CD14-positive monocyte (primary cell): ENCODE results near the gene TBC1D28. TPM values are rescaled to one million over a fixed set of nuclear protein-coding genes. Genes with fewer than 3 reads are reported as not detected.
"Not testable (repeated sequence)": the region's sequence is repeated elsewhere in the genome, so short reads cannot be mapped to it uniquely, and the experiment has no call there.

Experiments
- DNase-seq, 3 donors: peaks; one replicate each; pipeline ENCODE4 v3.0.0-alpha.2; 2011 to 2022
- H2AFZ ChIP-seq: 2 replicates; pipeline ENCODE4 v1.6.0; 2012; ENCODE audit warnings: mild to moderate bottlenecking, low read depth, low read length, inconsistent platforms; ENCODE audit not compliant: insufficient read depth, poor library complexity, severe bottlenecking
- H3K27ac ChIP-seq, 2 donors: 1 replicate in 1 of 2; 2 replicates in 1 of 2; pipeline ENCODE4 v1.5.1; 2012 to 2013; ENCODE audit warnings: low read length in 2 of 2, control low read depth in 1 of 2, inconsistent platforms in 1 of 2, low read depth in 1 of 2, mild to moderate bottlenecking in 1 of 2
- H3K27me3 ChIP-seq, 2 donors: one replicate each; pipeline versions ENCODE4 v1.6.0 to v1.6.1; 2011 to 2013; ENCODE audit warnings: low read length in 2 of 2; ENCODE audit not compliant: control insufficient read depth in 2 of 2, insufficient read depth in 2 of 2
- H3K36me3 ChIP-seq, 2 donors: replicated peaks in 1 of 2; 1 replicate in 1 of 2; 2 replicates in 1 of 2; pipeline versions ENCODE4 v1.5.1 to v1.6.1; 2012 to 2013; ENCODE audit warnings: low read length in 2 of 2, control low read depth in 1 of 2, inconsistent platforms in 1 of 2, mild to moderate bottlenecking in 1 of 2; ENCODE audit not compliant: insufficient read depth in 2 of 2, control insufficient read depth in 1 of 2
- H3K4me1 ChIP-seq, 2 donors: 1 replicate in 1 of 2; 2 replicates in 1 of 2; pipeline versions ENCODE4 v1.5.1 to v1.6.1; 2012 to 2013; ENCODE audit warnings: low read length in 2 of 2, control low read depth in 1 of 2, inconsistent platforms in 1 of 2, mild to moderate bottlenecking in 1 of 2, moderate library complexity in 1 of 2; ENCODE audit not compliant: insufficient read depth in 2 of 2, control insufficient read depth in 1 of 2
- H3K4me2 ChIP-seq: replicated peaks from 2 replicates; pipeline ENCODE3; 2012; ENCODE audit warnings: low read length, moderate library complexity, mild to moderate bottlenecking; ENCODE audit not compliant: poor library complexity, severe bottlenecking; ENCODE audit errors: extremely low read depth
- H3K4me3 ChIP-seq, 3 experiments: fragments of 200-600 bp in 1 of 3; sonication (generic) in 1 of 3; replicated peaks in 1 of 3; 1 replicate in 2 of 3; 2 replicates in 1 of 3; pipeline ENCODE4 v1.5.1; 2011 to 2013; ENCODE audit warnings: low read length in 3 of 3, mild to moderate bottlenecking in 3 of 3, control low read depth in 2 of 3, low read depth in 2 of 3, inconsistent platforms in 1 of 3, moderate library complexity in 1 of 3
- H3K79me2 ChIP-seq: 2 replicates; pipeline ENCODE4 v1.6.0; 2012; ENCODE audit warnings: mild to moderate bottlenecking, control low read depth, inconsistent platforms, low read length, moderate library complexity; ENCODE audit not compliant: insufficient read depth
- H3K9ac ChIP-seq: 2 replicates; pipeline ENCODE4 v1.6.0; 2017; ENCODE audit warnings: low read length, mild to moderate bottlenecking; ENCODE audit not compliant: insufficient read depth, poor library complexity, severe bottlenecking
- H3K9me3 ChIP-seq, 2 donors: replicated peaks in 1 of 2; 1 replicate in 1 of 2; 2 replicates in 1 of 2; pipeline versions ENCODE4 v1.5.1 to v1.6.1; 2012 to 2013; ENCODE audit warnings: low read length in 2 of 2, control low read depth in 1 of 2; ENCODE audit not compliant: control insufficient read depth in 1 of 2, insufficient read depth in 1 of 2
- H4K20me1 ChIP-seq: 2 replicates; pipeline ENCODE4 v1.6.0; 2012; ENCODE audit warnings: mild to moderate bottlenecking, low read length, control low read depth, moderate library complexity; ENCODE audit not compliant: insufficient read depth
- H3K27ac Mint-ChIP-seq, 7 donors: one replicate each; pipeline ENCODE4 v1.8.0; 2020; ENCODE audit warnings: mild to moderate bottlenecking in 7 of 7, mixed read lengths in 7 of 7, moderate library complexity in 6 of 7, inconsistent platforms in 2 of 7
- H3K27me3 Mint-ChIP-seq, 3 donors: one replicate each; pipeline ENCODE4 v1.8.0; 2021 to 2022; ENCODE audit warnings: low read depth in 3 of 3, mild to moderate bottlenecking in 3 of 3, mixed read lengths in 3 of 3, moderate library complexity in 3 of 3, inconsistent platforms in 1 of 3
- H3K36me3 Mint-ChIP-seq, 2 donors: one replicate each; pipeline ENCODE4 v1.8.0; 2020; ENCODE audit warnings: mixed read lengths in 2 of 2, inconsistent platforms in 1 of 2, mild to moderate bottlenecking in 1 of 2
- H3K4me1 Mint-ChIP-seq: one replicate; pipeline ENCODE4 v1.8.0; 2020; ENCODE audit warnings: mild to moderate bottlenecking, mixed read lengths
- H3K4me3 Mint-ChIP-seq, 2 donors: one replicate each; pipeline ENCODE4 v1.8.0; 2020; ENCODE audit warnings: mild to moderate bottlenecking in 2 of 2, mixed read lengths in 2 of 2, moderate library complexity in 1 of 2
- H3K9me3 Mint-ChIP-seq, 7 donors: one replicate each; pipeline ENCODE4 v1.8.0; 2020 to 2022; ENCODE audit warnings: mixed read lengths in 7 of 7, mild to moderate bottlenecking in 6 of 7, moderate library complexity in 6 of 7, inconsistent platforms in 2 of 7
- WGBS: methylation state at CpG from one replicate; pipeline ENCODE4 v1.1.5; 2013; ENCODE audit warnings: missing lambda C conversion rate; ENCODE audit not compliant: insufficient coverage; 5-methylcytosine and 5-hydroxymethylcytosine counted together
- intact Hi-C, 2 donors: fragments of 100-400 bp; cut with micrococcal nuclease; formaldehyde crosslinking; loops; one replicate each; pipeline versions ENCODE4 v1.15.0 to v1.15.1; 2023
- polyA plus RNA-seq, 3 donors: library from polyadenylated mRNA; depleted of rRNA in 1 of 3; unstranded in 2 of 3; stranded (reverse) in 1 of 3; fragments of 300-500 nt in 2 of 3; fragments of >200 nt in 1 of 3; fragmentation: Illumina TruSeq in 2 of 3; gene quantifications; 1 replicate in 2 of 3; 2 replicates in 1 of 3; pipeline ENCODE4 v1.2.3, GENCODE V29; 2012 to 2021
- small RNA-seq: library from RNA; depleted of rRNA; stranded (forward); fragments of <200 nt; gene quantifications from one replicate; pipeline ENCODE3, GENCODE V24; 2012; ENCODE audit warnings: low read depth; ENCODE audit not compliant: insufficient read length

Gene TBC1D28
- polyA plus RNA-seq, 3 donors: not detected

DNA sequence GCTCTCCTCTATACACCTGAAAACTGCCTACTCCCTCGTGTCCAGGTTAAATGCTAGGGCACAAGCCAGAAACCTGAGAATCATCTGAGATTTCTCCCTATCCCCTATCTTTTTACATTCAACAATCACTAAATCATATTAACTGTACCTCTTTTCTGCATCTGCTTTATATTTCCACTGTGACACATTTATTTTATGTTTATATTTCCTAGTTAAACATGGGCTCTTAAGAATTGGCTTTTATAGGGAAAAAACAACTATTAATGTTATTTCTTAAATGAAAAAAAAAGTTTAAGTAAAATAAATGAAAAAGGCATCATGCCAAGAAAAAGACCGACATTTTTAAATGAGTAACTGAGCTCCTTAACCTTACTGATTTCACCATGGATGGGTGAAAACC lies 26.6 kb downstream of the TBC1D28 start:
- H3K79me2 ChIP-seq, H3K36me3 Mint-ChIP-seq, intact Hi-C loops, H3K27ac ChIP-seq, H2AFZ ChIP-seq, H3K27ac Mint-ChIP-seq, H3K4me3 ChIP-seq, H3K9ac ChIP-seq, DNase-seq, H3K9me3 ChIP-seq, H3K9me3 Mint-ChIP-seq, H4K20me1 ChIP-seq, H3K4me1 Mint-ChIP-seq, H3K27me3 Mint-ChIP-seq, H3K27me3 ChIP-seq, H3K4me3 Mint-ChIP-seq, H3K36me3 ChIP-seq, H3K4me2 ChIP-seq, H3K4me1 ChIP-seq: not testable (repeated sequence)
- WGBS: no CpG with 5 or more reads among the region's 2 CpGs

DNA sequence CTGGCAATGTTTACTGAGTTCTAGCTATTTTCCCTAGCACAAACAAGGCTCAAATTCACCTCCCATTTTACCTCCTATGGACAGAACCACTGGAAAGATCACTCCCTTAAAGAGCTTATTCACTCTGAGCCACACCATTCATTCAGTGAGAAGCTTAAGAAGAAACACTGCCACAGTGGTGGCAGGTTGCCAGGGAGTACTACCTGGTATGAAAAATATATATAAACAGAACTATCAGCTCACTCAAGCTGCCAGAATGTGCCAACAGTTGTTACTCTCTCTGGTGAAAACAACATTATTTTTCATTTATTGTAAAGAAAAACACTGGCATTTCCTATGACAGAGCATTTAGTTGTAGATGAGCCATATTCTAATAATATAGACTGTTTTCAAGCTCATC lies 31.2 kb downstream of the TBC1D28 start:
- H3K9me3 Mint-ChIP-seq, H3K4me1 ChIP-seq, H3K27ac ChIP-seq, H3K36me3 ChIP-seq, H3K9ac ChIP-seq, H3K4me1 Mint-ChIP-seq, H3K27me3 ChIP-seq, H3K4me2 ChIP-seq, H3K27me3 Mint-ChIP-seq, H3K4me3 Mint-ChIP-seq, H4K20me1 ChIP-seq, DNase-seq, H3K36me3 Mint-ChIP-seq, intact Hi-C loops, H3K4me3 ChIP-seq, H3K9me3 ChIP-seq, H3K27ac Mint-ChIP-seq, H2AFZ ChIP-seq, H3K79me2 ChIP-seq: not testable (repeated sequence)

DNA sequence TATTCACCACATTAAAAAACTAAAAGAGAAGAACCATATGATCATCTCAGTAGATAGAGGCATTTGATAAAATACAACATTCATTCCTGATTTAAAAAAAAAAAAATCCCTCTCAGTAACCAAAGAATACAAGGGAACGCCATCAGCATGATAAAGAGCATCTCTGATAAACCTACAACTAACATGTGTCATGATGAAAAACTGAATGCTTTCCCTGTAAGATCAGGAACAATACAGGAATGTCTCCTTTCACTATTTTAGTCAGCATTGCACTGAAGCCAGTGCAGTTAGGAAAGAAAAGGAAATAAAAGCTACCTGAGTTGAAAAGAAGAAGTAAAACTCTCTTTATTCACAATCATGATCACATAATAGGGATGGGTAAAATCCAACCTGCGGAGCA lies 51.1 kb downstream of the TBC1D28 start:
- H3K4me3 ChIP-seq, H3K4me3 Mint-ChIP-seq, H3K9me3 Mint-ChIP-seq, H3K27ac Mint-ChIP-seq, DNase-seq, H3K4me2 ChIP-seq, H3K27ac ChIP-seq, H2AFZ ChIP-seq, H3K27me3 Mint-ChIP-seq, intact Hi-C loops, H3K79me2 ChIP-seq, H3K36me3 ChIP-seq, H3K36me3 Mint-ChIP-seq, H3K27me3 ChIP-seq, H3K4me1 Mint-ChIP-seq, H4K20me1 ChIP-seq, H3K9ac ChIP-seq, H3K4me1 ChIP-seq, H3K9me3 ChIP-seq: not testable (repeated sequence)
- WGBS: no CpG with 5 or more reads among the region's 2 CpGs

Small RNAs within 50 kb of the gene (small RNA-seq; reads per million reads assigned to genes)
- not detected for gene AC026271.2

Other genes with a start within 250 kb of the TBC1D28 start
- gene LGALS9C, start 167.6 kb downstream of the TBC1D28 start, polyA plus RNA-seq: under 1 TPM in 2 of 3 donors, not detected in 1; 0.12 to 0.39 TPM
- under 1 TPM in 1 of 3 donors, not detected in 2; 0.84 TPM for gene FOXO3B, start 37.9 kb upstream of the TBC1D28 start, polyA plus RNA-seq
- under 1 TPM in 1 of 3 donors, not detected in 2; 0.03 TPM for gene FBXW10, start 99.7 kb upstream of the TBC1D28 start, polyA plus RNA-seq
- 10 to 100 TPM in 2 of 3 donors, 1 to 10 TPM in 1; 7.3 to 20.2 (median 17.2) TPM for gene TVP23B, start 136.8 kb upstream of the TBC1D28 start, polyA plus RNA-seq
- 10 to 100 TPM; 17.1 to 20.9 (median 20.5) TPM for gene PRPSAP2, start 213.7 kb upstream of the TBC1D28 start, polyA plus RNA-seq